C4-2B (cell line): ENCODE results near the gene ALDOC.
A peak's percentile ranks its signal among the peaks of the same experiment; 100 is the strongest.

Experiments
- H3K27ac ChIP-seq: fragments of 450-650 bp; 2 replicates; pipeline ENCODE4 v1.5.1; 2017
- ZFX ChIP-seq: fragments of 450-650 bp; IDR thresholded peaks from 2 replicates; pipeline ENCODE4 v1.6.1; 2017
- TF ChIP-seq, protein P1 (sequence below): fragments of 450-650 bp; conservative IDR thresholded peaks from 2 replicates; pipeline ENCODE4 v1.5.1; 2017; ENCODE audit warnings: mild to moderate bottlenecking

ALDOC gene

GRCh38 chr17:28536532-28537218 is 40.0 kb downstream of the ALDOC start:
- H3K27ac ChIP-seq: peak overlapping the region; percentile 16
- TF ChIP-seq, protein P1, sequence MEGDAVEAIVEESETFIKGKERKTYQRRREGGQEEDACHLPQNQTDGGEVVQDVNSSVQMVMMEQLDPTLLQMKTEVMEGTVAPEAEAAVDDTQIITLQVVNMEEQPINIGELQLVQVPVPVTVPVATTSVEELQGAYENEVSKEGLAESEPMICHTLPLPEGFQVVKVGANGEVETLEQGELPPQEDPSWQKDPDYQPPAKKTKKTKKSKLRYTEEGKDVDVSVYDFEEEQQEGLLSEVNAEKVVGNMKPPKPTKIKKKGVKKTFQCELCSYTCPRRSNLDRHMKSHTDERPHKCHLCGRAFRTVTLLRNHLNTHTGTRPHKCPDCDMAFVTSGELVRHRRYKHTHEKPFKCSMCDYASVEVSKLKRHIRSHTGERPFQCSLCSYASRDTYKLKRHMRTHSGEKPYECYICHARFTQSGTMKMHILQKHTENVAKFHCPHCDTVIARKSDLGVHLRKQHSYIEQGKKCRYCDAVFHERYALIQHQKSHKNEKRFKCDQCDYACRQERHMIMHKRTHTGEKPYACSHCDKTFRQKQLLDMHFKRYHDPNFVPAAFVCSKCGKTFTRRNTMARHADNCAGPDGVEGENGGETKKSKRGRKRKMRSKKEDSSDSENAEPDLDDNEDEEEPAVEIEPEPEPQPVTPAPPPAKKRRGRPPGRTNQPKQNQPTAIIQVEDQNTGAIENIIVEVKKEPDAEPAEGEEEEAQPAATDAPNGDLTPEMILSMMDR: no peak
- no peak for TF ChIP-seq ZFX

DNA sequence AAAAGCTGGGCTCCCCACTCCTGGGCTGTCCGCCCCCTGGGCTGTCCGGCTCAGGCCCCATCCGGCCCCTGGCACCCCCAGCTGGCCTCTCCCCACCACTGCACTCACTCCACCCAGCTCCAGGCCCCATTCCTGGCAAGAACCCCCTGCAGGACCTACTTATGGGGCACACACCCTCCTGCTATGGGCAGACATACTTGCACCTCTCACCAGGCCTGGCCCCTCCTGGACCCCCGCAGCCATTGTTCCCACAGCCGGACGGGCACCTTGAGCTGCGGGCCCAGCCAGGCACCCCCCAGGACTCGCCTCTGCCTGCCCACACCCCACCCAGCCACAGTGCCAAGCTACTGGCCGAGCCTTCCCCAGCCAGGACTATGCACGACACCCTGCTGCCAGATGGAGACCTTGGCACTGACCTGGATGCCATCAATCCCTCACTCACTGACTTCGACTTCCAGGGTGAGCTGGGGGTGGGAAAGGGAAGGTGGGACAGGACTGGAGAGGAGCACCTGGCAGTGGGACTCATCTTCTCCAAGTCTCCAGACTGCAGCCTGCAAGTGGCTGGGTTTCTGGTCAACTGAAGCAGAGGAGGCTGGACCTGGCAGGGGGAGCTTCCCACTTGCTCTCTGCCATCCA is 41.8 kb downstream of the ALDOC start:
- peak overlapping the region; percentile 16; the same call in 1 of the 2 replicates for H3K27ac ChIP-seq
- TF ChIP-seq ZFX: no peak
- TF ChIP-seq, protein P1: no peak

DNA sequence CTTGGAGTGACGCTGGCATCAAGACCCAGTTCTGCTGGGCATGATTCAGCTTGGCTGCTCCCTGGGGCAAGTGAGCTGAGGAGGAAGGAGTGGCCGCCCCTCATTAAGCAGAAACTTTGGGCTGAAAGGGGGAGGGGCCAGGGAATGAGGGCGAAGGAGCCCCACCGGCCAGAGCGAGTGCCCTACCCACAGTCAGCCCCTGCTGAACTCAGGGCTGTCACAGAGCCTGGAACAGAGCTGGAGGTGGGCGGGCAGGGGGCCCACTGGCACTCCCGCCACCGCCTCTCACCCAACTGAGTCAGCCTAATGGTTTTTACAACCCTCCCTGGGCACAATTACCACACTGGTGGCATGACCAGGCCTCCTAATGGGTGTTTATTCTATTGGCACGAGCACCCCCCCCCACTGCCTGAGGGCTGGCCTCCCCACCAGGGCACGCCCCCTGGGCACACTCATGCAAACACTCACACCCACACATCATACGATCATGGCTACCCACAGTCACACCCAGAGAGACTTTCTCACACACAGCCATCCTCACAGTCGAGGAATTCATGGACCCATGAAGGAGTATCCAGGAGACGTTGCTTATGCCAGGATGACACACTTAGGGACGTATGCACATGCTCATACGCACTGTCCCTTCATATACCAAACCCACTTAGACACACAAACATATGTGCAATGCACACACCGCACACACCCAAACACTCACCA is 43.4 kb downstream of the ALDOC start:
- H3K27ac ChIP-seq: no peak overlapping the region
- TF ChIP-seq, protein P1: no peak
- TF ChIP-seq ZFX: no peak

DNA sequence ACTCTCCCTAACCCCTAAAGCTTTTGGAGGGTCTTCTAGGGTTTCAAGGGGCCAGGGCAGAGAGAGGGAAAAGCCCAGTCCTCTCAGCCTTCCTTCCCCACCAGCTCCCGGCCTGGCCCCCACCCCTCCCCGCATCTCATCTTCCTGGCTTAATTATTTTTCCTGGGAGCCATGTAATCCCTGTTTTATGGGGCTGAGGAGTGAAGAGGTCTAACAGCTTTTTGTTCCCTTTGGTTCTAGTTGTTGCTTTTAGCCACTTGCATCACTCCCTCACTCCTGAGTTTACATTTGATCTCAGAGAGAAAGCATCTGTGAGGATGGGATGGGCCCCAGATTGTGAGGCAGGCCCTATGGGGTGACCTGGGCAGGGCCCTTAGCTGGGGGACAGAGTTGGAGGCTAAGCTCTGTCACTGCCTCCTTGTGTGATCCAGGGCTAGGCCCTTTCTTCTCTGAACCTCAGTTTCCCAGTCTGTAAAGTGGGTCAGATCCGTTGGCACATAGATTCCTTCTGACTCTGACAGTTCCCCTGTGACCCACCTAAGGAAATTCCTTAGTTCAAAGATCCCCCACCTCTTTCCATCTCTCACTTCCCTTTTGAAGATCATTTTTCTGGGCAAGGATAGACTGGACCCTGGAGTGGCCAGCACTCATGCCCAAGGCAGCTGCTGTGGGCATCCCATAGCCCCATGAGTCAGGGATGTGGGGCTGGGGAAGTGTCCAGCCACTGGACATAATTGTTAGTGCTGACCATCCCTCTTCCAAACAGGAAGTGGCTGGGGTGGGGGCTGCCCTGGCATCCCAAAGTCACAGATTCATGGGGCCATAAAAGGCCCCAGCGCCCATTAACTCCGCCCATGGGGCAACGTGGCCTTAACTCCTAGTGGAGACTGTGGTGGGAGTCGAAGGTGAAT is 44.4 kb downstream of the ALDOC start:
- TF ChIP-seq ZFX: no peak
- TF ChIP-seq, protein P1: no peak
- no peak overlapping the region for H3K27ac ChIP-seq

DNA sequence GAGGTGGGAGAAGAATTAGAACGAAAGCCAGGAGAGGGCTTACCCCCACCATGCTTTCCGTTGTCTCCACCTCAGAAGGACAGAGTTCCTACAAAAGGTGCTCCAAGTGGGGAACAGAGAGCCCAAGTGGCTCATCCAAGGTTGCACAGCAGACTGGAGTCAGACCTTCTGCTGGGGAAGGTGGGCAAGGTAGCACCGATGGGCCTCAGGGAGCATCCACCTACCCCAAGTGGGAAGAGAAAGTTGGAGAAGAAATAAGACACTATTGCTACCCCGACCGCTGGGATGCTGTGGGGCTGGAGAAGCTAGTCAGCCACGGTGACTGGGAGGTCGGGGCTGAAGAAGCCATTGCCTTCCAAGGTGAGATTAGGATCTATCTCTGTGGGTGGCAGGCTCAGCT is 45.8 kb downstream of the ALDOC start:
- TF ChIP-seq, protein P1: no peak
- no peak for TF ChIP-seq ZFX
- H3K27ac ChIP-seq: no peak overlapping the region

DNA sequence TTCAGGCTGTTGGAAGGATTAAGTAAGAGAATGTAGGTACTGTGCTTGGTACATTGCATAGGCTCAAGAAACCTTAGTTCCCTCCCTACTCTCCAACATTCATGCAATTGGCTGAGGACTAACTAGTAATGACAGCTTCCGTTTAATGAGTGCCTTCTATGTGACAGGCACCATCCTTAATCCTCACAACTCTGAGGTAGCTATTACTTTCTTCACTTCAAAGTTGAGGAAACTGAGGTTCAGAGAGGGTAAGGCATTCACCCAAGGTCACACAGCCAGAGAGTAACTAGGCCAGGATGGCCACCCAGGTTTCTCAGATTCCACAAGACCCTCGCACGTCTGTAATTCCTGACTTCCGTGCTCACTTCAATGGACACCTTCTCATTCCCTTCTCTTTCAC is 46.4 kb downstream of the ALDOC start:
- H3K27ac ChIP-seq: no peak overlapping the region
- no peak for TF ChIP-seq ZFX
- TF ChIP-seq, protein P1: no peak
